KMS-11 (cell line): ENCODE results near the gene APOL2.

Experiments
- H2AFZ ChIP-seq: fragments of 200-600 bp; sonication (generic); 2 replicates; pipeline ENCODE4 v1.6.1; 2016; ENCODE audit warnings: antibody characterized with exemption, mixed run types, low read depth
- H3K27ac ChIP-seq: fragments of 200-600 bp; sonication (generic); 2 replicates; pipeline ENCODE4 v1.6.1; 2016; ENCODE audit warnings: mild to moderate bottlenecking, mixed run types
- H3K27me3 ChIP-seq: fragments of 200-600 bp; sonication (generic); 2 replicates; pipeline ENCODE4 v1.6.1; 2017; ENCODE audit warnings: mild to moderate bottlenecking, low read depth, mixed run types, moderate library complexity; ENCODE audit not compliant: insufficient read depth
- H3K36me3 ChIP-seq: fragments of 200-600 bp; sonication (generic); 2 replicates; pipeline ENCODE4 v1.6.1; 2017; ENCODE audit warnings: mild to moderate bottlenecking, mixed run types; ENCODE audit not compliant: insufficient read depth
- H3K4me1 ChIP-seq: fragments of 200-600 bp; sonication (generic); 2 replicates; pipeline ENCODE4 v1.6.1; 2016; ENCODE audit warnings: mild to moderate bottlenecking, low read depth, mixed run types; ENCODE audit not compliant: poor library complexity, severe bottlenecking
- H3K4me2 ChIP-seq: fragments of 200-600 bp; sonication (generic); 2 replicates; pipeline ENCODE4 v1.7.0; 2016; ENCODE audit warnings: mild to moderate bottlenecking, mixed run types
- H3K4me3 ChIP-seq: fragments of 200-600 bp; sonication (generic); IDR thresholded peaks from 2 replicates; pipeline ENCODE4 v1.6.1; 2017; ENCODE audit warnings: low read depth, low read length, mixed read lengths; ENCODE audit not compliant: insufficient read depth
- H3K79me2 ChIP-seq: fragments of 200-600 bp; sonication (generic); 2 replicates; pipeline ENCODE4 v1.6.1; 2016; ENCODE audit warnings: low read depth, mixed run types; ENCODE audit not compliant: insufficient read depth
- H3K9ac ChIP-seq: fragments of 200-600 bp; sonication (generic); 2 replicates; pipeline ENCODE4 v1.6.1; 2016; ENCODE audit warnings: mild to moderate bottlenecking, mixed run types
- H4K20me1 ChIP-seq: fragments of 200-600 bp; sonication (generic); 2 replicates; pipeline ENCODE4 v1.6.1; 2016; ENCODE audit warnings: mild to moderate bottlenecking, mixed run types; ENCODE audit not compliant: insufficient read depth
- CTCF ChIP-seq: fragments of 200-600 bp; sonication (generic); conservative IDR thresholded peaks from 2 replicates; pipeline ENCODE4 v1.6.1; 2017; ENCODE audit warnings: low read depth, mild to moderate bottlenecking, antibody characterized with exemption, low read length, moderate library complexity, mixed read lengths

Gene APOL2

GRCh38 chr22:36184433-36185025 lies 54.8 kb downstream of the APOL2 start:
- TF ChIP-seq CTCF = no peak
- H2AFZ ChIP-seq = no peak overlapping the region
- no peak overlapping the region for H3K4me2 ChIP-seq
- no peaks in the 10 kb centered on the region for H3K4me1 ChIP-seq
- H3K4me3 ChIP-seq = no peak overlapping the region
- no peak overlapping the region for H3K9ac ChIP-seq
- H3K79me2 ChIP-seq = no peaks in the 10 kb centered on the region
- no peaks in the 10 kb centered on the region for H4K20me1 ChIP-seq
- no peaks in the 10 kb centered on the region for H3K36me3 ChIP-seq
- no peak overlapping the region for H3K27ac ChIP-seq
- no peaks in the 10 kb centered on the region for H3K27me3 ChIP-seq

- no peak for TF ChIP-seq CTCF
- Histone ChIP-seq H3K36me3 (no peaks in the 10 kb centered on the region), H2AFZ (no peak overlapping the region), H3K9ac (no peak overlapping the region), H4K20me1 (no peaks in the 10 kb centered on the region), H3K27me3 (no peaks in the 10 kb centered on the region), H3K79me2 (no peaks in the 10 kb centered on the region), H3K27ac (no peak overlapping the region), H3K4me3 (no peak overlapping the region), H3K4me2 (no peak overlapping the region), H3K4me1 (no peaks in the 10 kb centered on the region)
Observed at GRCh38 chr22:36183446-36183845, 55.9 kb downstream of the APOL2 start.

- H3K27me3 ChIP-seq = no peaks in the 10 kb centered on the region
- no peak overlapping the region for H2AFZ ChIP-seq
- no peak overlapping the region for H3K9ac ChIP-seq
- no peak overlapping the region for H3K4me3 ChIP-seq
- no peaks in the 10 kb centered on the region for H3K36me3 ChIP-seq
- no peaks in the 10 kb centered on the region for H3K79me2 ChIP-seq
- no peaks in the 10 kb centered on the region for H4K20me1 ChIP-seq
- no peaks in the 10 kb centered on the region for H3K4me1 ChIP-seq
- no peak overlapping the region for H3K27ac ChIP-seq
- no peak overlapping the region for H3K4me2 ChIP-seq
- TF ChIP-seq CTCF = no peak
Observed at GRCh38 chr22:36182857-36183256, 56.5 kb downstream of the APOL2 start.

GRCh38 chr22:36182056-36182455 lies 57.3 kb downstream of the APOL2 start:
- H2AFZ ChIP-seq = no peak overlapping the region
- no peak for TF ChIP-seq CTCF
- no peaks in the 10 kb centered on the region for H3K36me3 ChIP-seq
- no peak overlapping the region for H3K9ac ChIP-seq
- H3K27ac ChIP-seq = no peak overlapping the region
- no peak overlapping the region for H3K4me2 ChIP-seq
- H4K20me1 ChIP-seq = no peaks in the 10 kb centered on the region
- H3K4me3 ChIP-seq = no peak overlapping the region
- no peaks in the 10 kb centered on the region for H3K4me1 ChIP-seq
- no peaks in the 10 kb centered on the region for H3K79me2 ChIP-seq
- no peaks in the 10 kb centered on the region for H3K27me3 ChIP-seq

GRCh38 chr22:36180928-36181327 lies 58.4 kb downstream of the APOL2 start:
- Histone ChIP-seq H3K4me1 (no peaks in the 10 kb centered on the region), H2AFZ (no peak overlapping the region), H3K27me3 (no peaks in the 10 kb centered on the region), H3K4me2 (no peak overlapping the region), H3K4me3 (no peak overlapping the region), H4K20me1 (no peaks in the 10 kb centered on the region), H3K9ac (no peak overlapping the region), H3K27ac (no peak overlapping the region), H3K79me2 (no peaks in the 10 kb centered on the region), H3K36me3 (no peaks in the 10 kb centered on the region)
- TF ChIP-seq CTCF = no peak
